ENCODE results near the gene NDE1. TPM values are rescaled to one million over a fixed set of nuclear protein-coding genes. Genes with fewer than 3 reads are reported as not detected.

Gene NDE1
- polyA plus RNA-seq, 1 of the 3 experiments (the other 2 are of a cell fraction) = 27.9 TPM

- TF ChIP-seq CTCF (IDR thresholded peaks at IDR 0.05) (no peak), JUND (IDR thresholded peaks at IDR 0.05) (no peak), RXRA (IDR thresholded peaks at IDR 0.05; ENCODE audit: borderline replicate concordance, low read depth) (no peak), EZH2phosphoT487 (IDR thresholded peaks at IDR 0.05; ENCODE audit: borderline replicate concordance, low read depth) (no peak), TCF12 (IDR thresholded peaks at IDR 0.05) (no peak)
Observed at GRCh38 chr16:15611610-15612009, 38.4 kb upstream of the NDE1 start (continued).

GRCh38 chr16:15613676-15614075 is 36.4 kb upstream of the NDE1 start:
- POLR2A ChIA-PET = no interaction called here
- Histone ChIP-seq H3K4me3 (ENCODE audit: low read depth in 2 of 2, low read length in 1 of 2) (no peak overlapping the region), H4K20me1 (ENCODE audit: insufficient read depth) (no peaks in the 10 kb centered on the region), H3K79me2 (ENCODE audit: insufficient read depth) (no peaks in the 10 kb centered on the region), H3K4me2 (no peak overlapping the region), H3K9me2 (no peaks in the 10 kb centered on the region), H3K27me3 (ENCODE audit: insufficient read depth) (no peaks in the 10 kb centered on the region), H3K27ac (ENCODE audit: low read depth in 2 of 2, low read length in 1 of 2) (no peak overlapping the region), H3F3A (replicated peaks; ENCODE audit: insufficient read depth) (no peaks in the 10 kb centered on the region), H3K36me3 (replicated peaks in 1 of 2; ENCODE audit: control insufficient read depth in 1 of 2, insufficient read depth in 2 of 2, low read length in 1 of 2) (peaks cover 44 to 69% of the 10 kb centered on the region in 2 experiments), H3K9ac (no peak overlapping the region), H2AFZ (ENCODE audit: low read depth) (no peak overlapping the region), H3K9me3 (no peaks in the 10 kb centered on the region), H3K4me1 (ENCODE audit: control insufficient read depth in 1 of 2, insufficient read depth in 2 of 2, low read depth in 1 of 2, low read length in 1 of 2) (peaks cover 0 to 2% of the 10 kb centered on the region in 2 experiments; a peak in 1 of 4 replicates)
- no peak for DNase-seq
- CTCF ChIA-PET = no interaction called here
- 86% methylated on average over 4 of the region's 4 CpGs for WGBS (ENCODE audit: low lambda C conversion rate)
- TF ChIP-seq RXRA (IDR thresholded peaks at IDR 0.05; ENCODE audit: borderline replicate concordance, low read depth) (no peak), YY1 (IDR thresholded peaks at IDR 0.05; ENCODE audit: low read depth) (no peak), REST (IDR thresholded peaks at IDR 0.05; ENCODE audit: low read depth, low read length) (no peak), USF2 (IDR thresholded peaks at IDR 0.05; ENCODE audit: borderline replicate concordance, low read depth, low read length) (no peak), IRF3 (IDR thresholded peaks at IDR 0.05; ENCODE audit: low read depth, low read length) (no peak), USF1 (IDR thresholded peaks at IDR 0.05; ENCODE audit: borderline replicate concordance, low read depth) (no peak), FOXM1 (IDR thresholded peaks at IDR 0.05; ENCODE audit: low read depth) (no peak), TEAD4 (IDR thresholded peaks at IDR 0.05; ENCODE audit: borderline replicate concordance, insufficient read depth) (no peak), RAD21 (IDR thresholded peaks at IDR 0.05; ENCODE audit: low read length) (no peak), ZBTB33 (IDR thresholded peaks at IDR 0.05; ENCODE audit: borderline replicate concordance, low read depth) (no peak), MEF2A (IDR thresholded peaks at IDR 0.05; ENCODE audit: borderline replicate concordance, low read depth) (no peak), JUND (IDR thresholded peaks at IDR 0.05) (no peak), PBX3 (IDR thresholded peaks at IDR 0.05) (no peak), RFX5 (IDR thresholded peaks at IDR 0.05; ENCODE audit: low read length) (no peak), GATA2 (CRISPR knock-in tag; IDR thresholded peaks at IDR 0.05) (no peak), POLR2AphosphoS5 (IDR thresholded peaks at IDR 0.05; ENCODE audit: low read depth, low read length) (no peak), CHD2 (IDR thresholded peaks at IDR 0.05; ENCODE audit: low read length, partially characterized antibody) (no peak), ELF1 (IDR thresholded peaks at IDR 0.05) (no peak)

Measured in SK-N-SH (cell line).